Measurements from ENCODE around the gene IQGAP3.
"Not testable (repeated sequence)": the region's sequence is repeated elsewhere in the genome, so short reads cannot be mapped to it uniquely, and the experiment has no call there.

The IQGAP3 gene

DNA sequence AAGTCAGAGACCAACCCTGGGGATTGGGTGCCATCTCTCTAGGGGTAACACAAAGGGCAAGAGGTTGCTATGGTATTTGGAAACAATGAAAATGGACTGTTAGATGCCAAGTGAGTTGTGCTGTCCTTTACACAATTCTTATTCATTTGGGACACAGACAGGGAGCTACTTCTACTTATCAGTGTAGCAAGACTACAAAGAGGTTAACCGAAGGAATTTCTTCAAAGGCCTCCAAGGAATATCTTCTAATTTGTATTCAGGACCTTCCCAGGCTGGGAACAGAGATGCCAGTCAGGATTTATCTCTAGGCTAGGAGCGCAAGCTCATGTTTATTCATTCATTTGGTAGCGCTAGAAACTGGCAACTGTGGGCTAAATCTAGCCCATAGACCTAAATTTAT, 21.8 kb upstream of the IQGAP3 start:
- DNase-seq (ENCODE audit: low read depth) = no peak

DNA sequence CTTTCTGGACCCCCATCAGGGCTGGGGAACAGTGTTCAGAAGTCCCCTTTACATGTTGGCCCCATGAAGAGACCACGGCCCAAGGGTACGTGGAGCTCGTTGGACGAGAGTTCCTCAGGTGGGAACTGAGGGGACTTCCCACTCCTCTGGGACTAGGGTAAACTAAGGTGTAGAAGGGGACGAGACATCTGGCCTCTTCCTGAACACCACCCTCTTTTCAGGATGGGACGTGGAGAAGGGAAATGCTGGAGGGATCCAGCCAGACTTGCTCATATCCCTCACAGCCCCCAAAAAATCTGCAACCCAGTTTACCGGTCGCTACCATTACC, 21.3 kb upstream of the IQGAP3 start:
- DNase-seq (ENCODE audit: low read depth) = no peak

DNA sequence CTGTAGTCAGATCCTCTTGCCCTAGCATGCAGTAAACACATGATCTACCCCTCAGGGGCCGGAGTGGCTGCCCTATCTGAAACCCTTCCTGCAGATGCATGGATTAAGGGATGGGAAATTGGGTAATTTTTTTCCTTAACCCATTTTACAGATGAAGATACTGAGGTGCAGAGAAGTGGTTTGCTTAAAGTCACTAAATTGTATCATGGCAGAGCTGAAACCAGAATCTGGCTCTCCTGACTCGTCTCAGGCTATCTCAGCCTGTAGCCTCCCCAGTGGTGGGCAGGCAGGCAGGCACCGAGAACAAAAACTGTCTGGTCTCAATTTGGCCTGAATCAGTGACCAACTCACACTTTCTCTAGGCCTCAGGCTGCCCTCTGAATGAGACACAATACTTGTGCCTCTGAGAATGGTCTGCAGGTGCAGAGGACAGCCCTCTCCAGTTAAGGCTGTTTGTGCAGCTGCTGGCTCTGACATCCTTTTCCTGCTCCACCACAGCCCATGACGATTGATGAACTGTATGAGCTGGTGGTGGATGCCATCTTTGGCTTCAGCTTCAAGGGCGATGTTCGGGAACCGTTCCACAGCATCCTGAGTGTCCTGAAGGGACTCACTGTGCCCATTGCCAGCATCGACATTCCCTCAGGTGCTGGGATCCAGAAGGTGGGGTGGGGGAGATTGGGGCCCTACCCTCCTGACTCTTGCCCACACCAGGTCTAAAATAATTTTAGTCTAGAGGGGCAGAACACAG, 20.7 kb upstream of the IQGAP3 start:
- no peak for DNase-seq (ENCODE audit: low read depth)

DNA sequence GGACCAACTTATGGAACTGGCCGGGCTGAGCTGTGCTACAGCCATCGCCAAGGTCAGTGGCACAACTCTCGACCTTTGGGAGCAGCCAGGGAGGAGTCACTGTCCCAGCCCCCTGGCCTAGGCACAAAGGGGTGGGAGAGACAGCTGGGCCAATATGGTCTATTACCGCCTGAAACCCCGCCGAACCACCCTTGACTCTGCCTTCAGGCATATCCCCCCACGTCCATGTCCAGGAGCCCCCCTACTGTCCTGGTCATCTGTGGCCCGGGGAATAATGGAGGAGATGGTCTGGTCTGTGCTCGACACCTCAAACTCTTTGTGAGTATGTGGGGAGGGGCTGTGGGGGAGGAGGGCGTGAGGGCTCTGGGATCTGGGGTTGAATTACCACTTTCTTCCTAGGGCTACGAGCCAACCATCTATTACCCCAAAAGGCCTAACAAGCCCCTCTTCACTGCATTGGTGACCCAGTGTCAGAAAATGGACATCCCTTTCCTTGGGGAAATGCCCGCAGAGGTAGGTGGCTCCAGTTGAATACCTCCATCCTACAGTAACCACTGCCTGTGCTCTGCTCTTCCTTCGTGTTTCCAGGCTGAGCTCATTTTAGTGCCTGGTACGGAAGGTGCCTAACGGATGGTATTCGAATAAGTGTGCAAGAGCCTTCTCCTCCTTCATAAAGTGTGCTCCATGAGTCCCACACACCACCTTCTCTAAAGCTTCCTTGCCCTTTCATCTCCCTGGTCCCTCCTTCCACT, 20.0 kb upstream of the IQGAP3 start:
- DNase-seq (ENCODE audit: low read depth) = no peak

DNA sequence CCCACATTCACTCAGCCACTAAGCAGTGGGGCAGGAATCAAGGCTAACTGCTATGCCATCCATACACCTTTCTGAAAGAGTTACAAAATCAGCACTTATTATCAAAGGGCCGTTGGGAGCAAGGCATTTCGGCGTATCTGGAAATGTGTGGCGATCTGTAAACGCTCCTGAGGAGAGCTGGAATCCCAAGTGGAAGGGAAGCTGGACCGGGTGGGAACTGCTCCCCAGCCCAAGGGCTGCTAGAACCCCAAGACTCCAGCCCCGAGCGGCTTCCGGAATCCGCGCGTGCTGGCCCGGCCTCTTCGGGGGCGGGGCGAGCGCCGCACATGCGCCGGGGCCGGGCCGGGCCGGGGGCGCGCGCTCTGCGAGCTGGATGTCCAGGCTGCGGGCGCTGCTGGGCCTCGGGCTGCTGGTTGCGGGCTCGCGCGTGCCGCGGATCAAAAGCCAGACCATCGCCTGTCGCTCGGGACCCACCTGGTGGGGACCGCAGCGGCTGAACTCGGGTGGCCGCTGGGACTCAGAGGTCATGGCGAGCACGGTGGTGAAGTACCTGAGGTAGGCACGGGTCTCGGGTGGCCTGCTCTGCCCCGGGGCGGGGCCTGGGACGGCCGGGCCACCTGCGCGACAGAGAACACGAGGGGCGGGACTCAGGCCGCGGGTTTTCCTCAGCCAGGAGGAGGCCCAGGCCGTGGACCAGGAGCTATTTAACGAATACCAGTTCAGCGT, 19.2 kb upstream of the IQGAP3 start, which contains the start of gene NAXE:
Gene NAXE (plus strand): TSS at position 345 of the 726 bp plus-strand sequence. CDS start 29 bp downstream, at position 374.
- no peak for DNase-seq (ENCODE audit: low read depth)

DNA sequence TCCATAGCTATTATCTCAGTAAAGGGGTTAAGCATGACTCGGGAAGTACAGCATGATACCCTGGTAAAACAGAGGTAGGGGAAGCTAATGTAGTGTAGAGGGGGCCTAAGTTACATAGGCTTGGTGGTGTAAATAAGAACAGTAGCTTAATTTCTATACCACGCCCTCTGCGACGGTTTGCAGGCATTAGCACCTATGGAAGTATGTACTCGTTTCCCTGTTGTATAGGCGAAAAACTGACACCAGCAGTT, 18.7 kb upstream of the IQGAP3 start:
- no peak for DNase-seq (ENCODE audit: low read depth)

DNA sequence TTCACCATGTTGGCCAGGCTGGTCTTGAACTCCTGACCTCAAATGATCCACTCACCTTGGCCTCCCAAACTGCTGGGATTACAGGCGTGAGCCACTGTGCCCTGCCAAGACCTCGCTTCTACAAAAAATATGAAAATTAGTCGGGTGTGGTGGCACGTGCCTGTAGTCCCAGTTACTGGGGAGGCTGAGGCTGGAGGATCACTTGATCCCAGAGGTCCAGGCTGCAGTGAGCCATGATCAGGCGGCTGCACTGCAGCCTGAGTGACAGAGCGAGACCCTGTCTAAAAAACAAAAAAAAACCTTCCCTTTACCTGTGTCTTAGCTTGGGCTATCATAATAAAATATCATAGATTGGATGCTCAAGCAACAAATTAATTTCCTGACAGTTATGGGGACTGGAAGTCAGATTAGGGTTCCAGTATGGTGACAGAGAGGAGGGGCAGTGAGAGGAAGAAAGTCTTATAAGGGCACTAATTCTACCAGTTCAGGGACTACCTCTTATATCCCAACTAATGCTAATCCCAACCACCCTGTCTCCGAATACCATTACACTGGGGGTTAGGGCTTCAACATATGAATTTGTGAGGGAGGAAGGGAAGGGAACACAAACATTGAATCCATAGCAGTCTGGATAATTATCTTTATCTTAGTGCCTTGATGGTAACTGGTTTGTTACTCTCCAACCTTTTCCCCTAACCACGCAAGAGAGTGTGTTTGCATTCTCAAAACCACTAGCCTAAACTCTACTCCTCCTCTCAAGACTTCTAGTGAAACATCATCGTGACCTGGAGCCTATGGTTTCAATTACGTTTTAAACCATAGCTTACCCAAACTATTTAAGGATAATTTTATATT, 18.2 kb upstream of the IQGAP3 start:
- DNase-seq (ENCODE audit: low read depth) = no peak

DNA sequence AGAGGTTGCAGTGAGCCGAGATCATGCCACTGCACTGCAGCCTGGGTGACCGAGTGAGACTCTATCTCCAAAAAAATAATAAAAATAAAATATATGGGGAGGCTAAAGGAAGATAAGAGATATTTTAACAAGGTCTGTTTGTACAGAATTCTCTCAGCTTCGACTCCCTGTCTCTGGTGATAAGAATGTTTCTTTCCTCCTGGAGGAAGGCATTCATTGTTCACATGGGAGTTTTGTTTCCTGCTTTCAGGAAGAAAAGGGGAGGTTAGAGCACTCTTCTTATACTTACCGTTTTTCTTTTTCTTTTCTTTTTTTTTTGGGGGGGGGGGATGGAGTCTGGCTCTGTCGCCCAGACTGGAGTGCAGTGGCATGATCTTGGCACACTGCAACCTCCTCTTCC, 17.2 kb upstream of the IQGAP3 start:
- no peak for DNase-seq (ENCODE audit: low read depth)

DNA sequence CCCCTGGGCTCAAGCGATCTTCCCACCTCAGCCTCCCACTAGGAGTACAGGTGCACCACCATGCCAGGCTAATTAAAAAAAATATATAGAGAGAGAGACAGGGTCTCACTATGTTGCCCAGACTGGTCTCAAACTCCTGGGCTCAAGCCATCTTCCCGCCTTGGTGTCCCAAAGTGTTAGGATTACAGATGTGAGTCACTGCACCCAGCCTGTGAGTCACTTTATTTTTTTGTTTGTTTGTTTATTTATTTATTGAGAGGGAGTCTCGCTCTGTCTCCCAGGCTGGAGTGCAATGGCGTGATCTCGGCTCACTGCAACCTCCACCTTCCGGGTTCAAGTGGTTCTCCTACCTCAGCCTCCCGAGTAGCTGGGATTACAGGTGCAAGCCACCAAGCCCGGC, 15.6 kb upstream of the IQGAP3 start:
- DNase-seq (ENCODE audit: low read depth) = not testable (repeated sequence)

DNA sequence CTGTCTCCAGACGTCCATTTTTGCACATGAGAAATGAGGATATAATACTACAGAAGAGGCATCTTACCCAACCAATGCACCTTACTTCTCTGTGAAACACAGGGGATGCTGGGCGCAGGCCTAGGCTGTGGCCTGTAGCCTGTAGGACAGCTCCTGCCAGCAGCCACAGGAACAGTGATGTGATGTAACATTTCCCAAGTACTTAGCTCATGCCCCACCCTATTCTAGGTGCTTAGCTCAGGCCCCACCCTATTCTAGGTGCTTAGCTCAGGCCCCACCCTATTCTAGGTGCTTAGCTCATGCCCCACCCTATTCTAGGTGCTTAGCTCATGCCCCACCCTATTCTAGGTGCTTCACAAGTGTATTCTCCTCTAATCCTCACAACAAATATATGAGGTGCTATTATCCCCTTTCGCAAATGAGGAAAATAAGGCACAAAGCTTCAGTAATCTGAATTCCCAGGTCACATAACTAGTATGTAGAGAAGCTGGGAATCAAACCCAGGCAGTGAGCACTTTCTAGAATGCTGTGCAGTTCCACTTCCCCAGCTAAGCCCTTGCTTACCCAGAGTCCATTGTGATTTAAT, 14.6 kb upstream of the IQGAP3 start:
- no peak for DNase-seq (ENCODE audit: low read depth)

DNA sequence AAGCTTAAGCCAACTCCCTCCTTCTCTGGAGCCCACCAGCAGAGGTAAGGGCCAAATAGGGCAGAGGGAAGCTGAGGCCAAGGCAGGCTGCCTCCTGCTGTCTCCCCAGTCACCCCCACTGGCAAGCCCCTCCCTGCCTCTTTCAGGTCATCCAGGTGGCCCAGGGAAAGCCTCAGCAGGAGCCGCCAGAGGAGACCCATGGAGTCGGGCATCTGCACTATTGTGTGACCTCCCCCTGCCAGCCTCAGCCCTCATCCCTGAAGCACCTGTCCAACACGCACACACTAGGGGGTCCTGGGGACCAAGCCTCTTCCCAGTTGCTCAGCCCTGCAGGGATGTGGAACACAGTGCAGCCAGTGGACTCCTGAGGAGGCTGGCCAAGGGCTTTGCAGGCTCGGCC, 14.0 kb upstream of the IQGAP3 start:
- DNase-seq (ENCODE audit: low read depth) = no peak

DNA sequence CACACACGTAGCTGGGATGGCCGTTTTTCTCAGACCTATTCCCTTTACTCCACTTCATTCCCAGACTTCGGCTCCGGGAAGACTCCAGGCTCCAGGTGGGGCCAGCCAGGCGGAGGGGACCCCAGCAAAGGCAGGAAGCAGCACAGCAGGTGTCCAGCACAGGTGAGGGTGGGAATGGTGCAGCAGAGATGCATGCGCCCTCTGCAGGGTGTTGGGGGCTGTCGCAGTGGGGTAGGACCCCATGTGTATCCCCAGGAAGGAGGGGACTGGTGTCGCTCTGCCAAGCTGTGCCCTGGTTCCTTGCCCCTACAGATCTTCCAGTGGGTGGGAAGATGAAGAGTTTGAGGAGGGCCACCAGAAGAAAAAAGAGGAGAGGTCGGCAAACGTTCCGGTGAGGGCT, 12.4 kb upstream of the IQGAP3 start:
- no peak for DNase-seq (ENCODE audit: low read depth)

DNA sequence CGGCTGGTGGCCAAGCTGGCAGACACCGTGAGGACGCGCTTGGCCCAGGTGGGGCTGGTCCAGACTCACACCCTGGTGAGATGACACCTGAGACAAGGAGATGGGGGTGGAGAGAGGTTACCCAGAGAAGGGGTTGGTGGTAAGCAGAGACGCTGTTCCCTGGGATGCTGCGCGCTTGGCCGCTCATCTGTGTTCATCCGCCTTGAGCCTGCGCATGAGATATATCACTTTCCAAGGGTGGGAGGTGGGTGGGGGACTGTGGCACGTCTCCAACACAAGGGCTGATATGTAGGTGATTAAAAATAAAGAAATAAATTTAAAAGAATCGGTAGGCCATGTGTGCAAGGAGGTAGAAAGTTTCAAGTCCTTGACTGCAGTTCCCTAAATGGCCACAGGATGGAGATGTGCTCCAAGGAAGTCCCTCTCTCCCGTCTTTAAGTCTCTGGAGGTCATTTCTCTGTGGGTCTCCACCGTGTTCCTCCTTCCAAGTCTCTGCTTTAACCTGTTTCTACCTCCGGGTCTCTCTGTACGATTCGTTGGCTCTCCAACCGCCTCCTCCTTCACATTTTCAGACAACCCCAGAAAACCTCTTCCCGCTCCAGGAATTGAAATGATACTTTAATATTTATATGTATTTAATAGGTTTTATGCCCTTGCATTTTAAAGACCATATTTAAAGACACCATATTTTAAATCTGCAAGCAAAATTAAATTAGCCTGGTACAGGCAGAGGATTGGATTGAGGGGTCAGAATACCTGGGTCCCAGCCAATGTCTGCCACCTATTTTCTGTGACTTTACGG, 11.7 kb upstream of the IQGAP3 start:
- peak; percentile 64 for DNase-seq (ENCODE audit: low read depth)

DNA sequence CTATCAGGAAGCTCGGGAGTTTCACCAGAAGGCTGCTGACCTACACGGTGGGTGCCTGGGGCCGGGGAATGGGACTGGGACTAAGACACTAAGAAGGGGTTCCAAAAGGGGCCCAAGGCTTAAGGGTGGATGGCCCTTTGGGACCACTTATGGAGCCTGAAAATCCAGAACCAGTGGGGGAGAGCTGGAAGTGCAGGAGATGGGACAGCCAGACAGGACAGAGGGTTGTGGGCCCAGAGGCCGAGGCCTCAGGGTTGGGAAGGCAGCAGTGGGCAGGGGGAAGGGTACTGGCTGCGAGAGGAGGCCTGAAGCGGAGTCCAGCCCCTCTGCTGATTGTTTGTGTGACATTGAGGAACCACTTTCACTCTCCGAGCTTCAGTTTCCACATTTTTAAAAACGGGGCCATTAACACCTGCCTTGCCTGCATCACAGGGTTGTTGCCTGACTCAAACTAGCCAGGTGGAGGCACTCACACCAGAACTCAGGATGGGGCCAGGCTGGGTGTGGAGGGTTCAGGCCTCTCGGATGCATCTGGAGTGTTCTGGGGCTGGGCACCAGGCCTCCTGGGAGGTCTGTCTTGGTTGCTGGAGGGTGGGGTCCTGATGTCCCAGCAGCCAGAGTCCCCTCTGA, 10.1 kb upstream of the IQGAP3 start:
- no peak for DNase-seq (ENCODE audit: low read depth)

DNA sequence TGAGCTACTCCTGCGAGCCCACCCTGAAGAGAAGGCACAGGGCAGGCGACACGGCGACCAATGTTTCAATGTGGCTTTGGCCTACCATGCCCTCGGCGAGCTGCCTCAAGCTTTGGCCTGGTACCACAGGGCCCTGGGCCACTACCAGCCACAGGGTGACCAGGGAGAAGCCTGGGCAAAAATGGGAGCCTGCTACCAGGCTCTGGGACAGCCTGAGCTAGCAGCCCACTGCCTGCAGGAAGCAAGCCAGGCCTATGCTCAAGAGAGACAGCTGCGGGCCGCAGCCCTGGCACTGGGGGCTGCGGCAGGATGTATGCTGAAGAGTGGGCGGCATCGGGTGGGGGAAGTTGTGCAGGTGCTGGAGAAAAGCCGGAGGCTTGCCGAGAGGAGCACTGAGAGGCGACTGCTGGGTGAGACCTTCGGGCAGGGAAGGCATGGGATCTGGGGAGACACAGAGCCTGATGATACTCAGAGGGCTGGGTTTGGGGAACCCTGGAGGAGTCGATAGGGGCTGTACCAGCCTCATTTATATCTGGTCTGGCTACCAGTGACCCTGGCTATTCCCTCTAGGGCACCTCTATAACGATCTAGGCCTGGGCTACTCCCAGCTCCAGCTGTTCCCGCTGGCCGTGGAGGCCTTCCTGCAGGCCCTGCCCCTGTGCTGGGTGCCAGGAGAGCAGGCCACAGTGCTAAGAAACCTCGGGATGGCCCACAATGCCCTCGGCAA, 9.5 kb upstream of the IQGAP3 start:
- no peak for DNase-seq (ENCODE audit: low read depth)

DNA sequence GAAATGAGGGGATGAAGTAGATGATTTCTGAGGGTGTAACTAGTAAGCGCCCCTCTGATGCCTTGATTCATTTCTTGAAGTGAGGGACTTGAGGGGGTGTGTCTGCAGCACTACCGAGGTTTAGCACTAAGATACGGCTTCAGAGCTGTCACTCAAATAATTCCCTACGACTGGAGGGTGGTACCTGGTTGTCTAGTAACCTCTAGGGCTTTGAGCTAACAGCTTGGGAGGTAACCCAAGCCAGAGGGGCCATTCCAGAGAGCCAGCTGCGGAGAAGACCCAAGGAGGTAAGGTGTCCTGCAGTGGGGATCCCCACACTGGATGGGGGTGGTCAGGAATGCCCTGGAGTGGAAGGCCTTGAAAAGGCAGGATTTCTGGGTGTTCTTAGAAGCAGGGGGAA, 7.1 kb upstream of the IQGAP3 start, which contains the start of gene TTC24:
Gene TTC24 (plus strand): TSS at position 252 of the 400 bp plus-strand sequence. CDS start 1,642 bp downstream, outside the sequence.
- no peak for DNase-seq (ENCODE audit: low read depth)

DNA sequence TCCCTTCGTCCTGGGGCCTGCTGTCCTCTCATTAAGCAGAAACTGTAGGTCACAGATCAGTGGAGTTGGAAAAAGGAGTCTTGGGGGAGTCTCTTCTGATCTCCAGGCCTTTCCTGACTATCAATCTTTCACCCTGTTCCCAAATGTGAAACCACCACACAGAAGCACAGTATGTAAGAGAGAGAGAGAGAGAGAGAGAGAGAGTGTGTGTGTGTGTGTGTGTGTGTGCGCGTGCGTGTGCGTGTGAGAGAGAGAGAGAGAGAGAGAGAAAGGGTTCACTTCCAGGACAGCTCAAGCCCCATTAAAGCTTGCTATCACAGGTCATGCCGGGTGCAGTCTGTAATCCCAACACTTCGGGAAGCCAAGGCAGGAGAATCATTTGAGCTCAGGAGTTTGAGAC, 5.7 kb upstream of the IQGAP3 start:
- no peak for DNase-seq (ENCODE audit: low read depth)

DNA sequence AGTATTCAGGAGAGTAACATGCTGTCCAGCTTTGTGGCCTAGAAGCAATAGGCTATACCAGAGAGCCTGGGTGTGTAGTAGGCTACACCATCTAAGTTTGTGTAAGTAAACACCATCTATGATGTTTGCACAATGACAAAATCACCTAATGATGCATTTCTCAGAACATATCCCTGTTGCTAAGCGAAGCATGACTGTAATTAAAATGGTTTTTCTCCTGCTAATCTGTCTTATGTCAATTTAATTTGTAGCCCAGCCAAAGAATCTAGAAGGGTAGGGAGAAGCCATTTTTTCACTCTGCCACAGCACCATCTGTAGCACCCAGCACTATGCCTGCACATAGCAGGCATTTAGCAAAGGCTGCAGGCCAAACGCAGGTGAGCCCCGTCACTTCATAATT, 5.2 kb upstream of the IQGAP3 start:
- no peak for DNase-seq (ENCODE audit: low read depth)

DNA sequence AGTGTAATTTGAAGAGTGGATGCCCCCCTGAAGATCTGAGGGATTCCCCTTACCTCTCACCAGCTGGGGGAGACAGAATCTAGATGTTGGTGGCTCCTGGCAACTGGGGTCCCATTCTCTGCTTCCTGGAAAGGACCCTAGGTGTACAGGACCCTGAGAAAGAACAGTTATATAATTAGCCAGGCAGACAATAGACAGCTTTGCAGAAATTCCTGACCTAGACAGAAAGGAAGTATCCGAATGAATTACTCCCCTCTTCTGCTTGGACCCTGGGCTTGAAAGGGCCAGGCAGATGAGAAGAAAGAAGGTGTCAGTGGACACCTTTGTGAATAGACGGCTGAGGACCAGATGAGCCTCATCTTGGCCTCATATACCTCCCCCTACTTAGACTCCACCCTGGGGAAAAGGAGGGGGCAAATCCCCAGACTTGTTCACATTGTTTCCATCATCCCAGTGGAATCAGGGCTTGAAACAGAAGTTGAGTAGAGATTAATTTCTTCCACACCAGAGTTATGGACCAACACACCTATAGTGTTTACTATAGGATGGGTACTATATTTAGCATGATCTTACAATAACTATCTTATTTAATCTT, 1.8 kb upstream of the IQGAP3 start:
- DNase-seq (ENCODE audit: low read depth) = no peak

DNA sequence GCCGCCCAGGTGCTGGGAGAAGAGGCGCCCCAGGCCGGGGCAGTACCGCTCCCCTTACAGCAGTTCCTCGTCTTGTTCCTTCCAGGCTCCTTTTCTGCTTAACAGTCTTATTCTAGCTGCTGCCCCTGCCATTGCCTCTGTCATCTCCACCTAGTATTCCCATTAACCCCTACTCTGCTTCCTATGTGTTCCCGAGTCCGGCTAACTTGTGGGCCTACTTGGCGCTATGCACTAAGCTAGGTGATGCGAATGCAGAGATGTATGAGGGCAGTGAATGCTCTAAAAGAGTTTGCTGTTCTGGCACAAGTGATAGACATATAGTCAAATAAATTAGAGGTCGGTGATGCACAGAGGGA, 276 bp upstream of the IQGAP3 start:
- DNase-seq (ENCODE audit: low read depth) = no peak

All from stromal cell of bone marrow (primary cell).